ENCODE data around the gene OR7C1. TPM values are rescaled to one million over a fixed set of nuclear protein-coding genes. Genes with fewer than 3 reads are reported as not detected.
"Not testable (repeated sequence)": the region's sequence is repeated elsewhere in the genome, so short reads cannot be mapped to it uniquely, and the experiment has no call there.

OR7C1 gene
- total RNA-seq, 1 donor from 2014 or later: not detected

- no peaks in the 10 kb centered on the region for H3K4me1 Mint-ChIP-seq (ENCODE audit: unreplicated experiment)
- H3K36me3 Mint-ChIP-seq (ENCODE audit: low read depth, unreplicated experiment): no peaks in the 10 kb centered on the region
- H3K27me3 Mint-ChIP-seq (ENCODE audit: unreplicated experiment): no peaks in the 10 kb centered on the region
- no peak overlapping the region for H3K27ac Mint-ChIP-seq (ENCODE audit: unreplicated experiment)
- no peak for DNase-seq (ENCODE audit: low spot score)
- H3K9me3 Mint-ChIP-seq (ENCODE audit: unreplicated experiment): no peaks in the 10 kb centered on the region
- no peak for TF ChIP-seq CTCF (IDR thresholded peaks at IDR 0.05; ENCODE audit: unreplicated experiment)
- H3K4me3 Mint-ChIP-seq (ENCODE audit: unreplicated experiment): no peak overlapping the region
Observed at GRCh38 chr19:14804765-14805164, 30.2 kb downstream of the OR7C1 start.

- Mint-ChIP-seq H3K36me3 (ENCODE audit: low read depth, unreplicated experiment) (no peaks in the 10 kb centered on the region), H3K4me3 (ENCODE audit: unreplicated experiment) (no peak overlapping the region), H3K27ac (ENCODE audit: unreplicated experiment) (no peak overlapping the region), H3K27me3 (ENCODE audit: unreplicated experiment) (peaks cover 3% of the 10 kb centered on the region), H3K4me1 (ENCODE audit: unreplicated experiment) (no peaks in the 10 kb centered on the region), H3K9me3 (ENCODE audit: unreplicated experiment) (no peaks in the 10 kb centered on the region)
- TF ChIP-seq CTCF (IDR thresholded peaks at IDR 0.05; ENCODE audit: unreplicated experiment): no peak
- DNase-seq (ENCODE audit: low spot score): no peak
Observed at GRCh38 chr19:14798760-14799159, 36.2 kb downstream of the OR7C1 start.

- H3K27ac Mint-ChIP-seq (ENCODE audit: unreplicated experiment): no peak overlapping the region
- TF ChIP-seq CTCF (IDR thresholded peaks at IDR 0.05; ENCODE audit: unreplicated experiment): no peak
- DNase-seq (ENCODE audit: low spot score): no peak
- H3K4me3 Mint-ChIP-seq (ENCODE audit: unreplicated experiment): no peak overlapping the region
- H3K36me3 Mint-ChIP-seq (ENCODE audit: low read depth, unreplicated experiment): no peaks in the 10 kb centered on the region
- peaks cover 3% of the 10 kb centered on the region for H3K27me3 Mint-ChIP-seq (ENCODE audit: unreplicated experiment)
- no peaks in the 10 kb centered on the region for H3K4me1 Mint-ChIP-seq (ENCODE audit: unreplicated experiment)
- H3K9me3 Mint-ChIP-seq (ENCODE audit: unreplicated experiment): no peaks in the 10 kb centered on the region
Observed at GRCh38 chr19:14796021-14796420, 39.0 kb downstream of the OR7C1 start.

DNA sequence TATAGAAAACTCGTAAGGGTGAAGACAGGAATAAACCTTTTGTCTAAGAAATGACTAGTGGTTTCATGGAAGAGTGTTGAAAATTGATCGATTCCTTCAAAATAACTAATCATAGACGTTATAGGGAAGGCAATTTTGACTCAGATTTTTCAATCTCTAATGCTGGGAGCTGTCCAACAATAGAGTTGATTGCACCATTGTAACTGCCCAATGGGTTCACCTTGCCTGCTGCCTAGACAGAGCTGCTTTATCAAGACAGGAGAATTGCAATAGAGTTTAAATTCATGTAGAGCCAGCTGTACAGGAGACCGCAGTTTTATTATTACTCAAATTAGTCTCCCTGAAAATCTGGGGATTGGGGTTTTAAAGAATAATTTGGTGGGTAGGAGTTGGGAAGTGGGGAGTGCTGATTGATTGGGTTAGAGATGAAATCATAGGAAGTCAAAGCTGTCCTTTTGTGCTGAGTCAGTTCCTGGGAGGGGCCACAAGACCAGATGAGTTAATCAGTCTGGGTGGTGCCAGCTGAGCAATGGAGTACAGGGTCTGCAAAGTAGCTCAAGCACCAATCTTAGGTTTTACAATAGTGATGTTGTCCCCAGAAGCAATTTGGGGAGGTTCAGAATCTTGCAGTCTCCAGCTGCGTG is 39.8 kb downstream of the OR7C1 start:
- Mint-ChIP-seq H3K27me3 (ENCODE audit: unreplicated experiment) (peaks cover 3% of the 10 kb centered on the region), H3K27ac (ENCODE audit: unreplicated experiment) (no peak overlapping the region), H3K36me3 (ENCODE audit: low read depth, unreplicated experiment) (no peaks in the 10 kb centered on the region), H3K4me3 (ENCODE audit: unreplicated experiment) (no peak overlapping the region), H3K4me1 (ENCODE audit: unreplicated experiment) (no peaks in the 10 kb centered on the region), H3K9me3 (ENCODE audit: unreplicated experiment) (no peaks in the 10 kb centered on the region)
- no peak for DNase-seq (ENCODE audit: low spot score)
- TF ChIP-seq CTCF (IDR thresholded peaks at IDR 0.05; ENCODE audit: unreplicated experiment): no peak

- not testable (repeated sequence) for H3K9me3 Mint-ChIP-seq (ENCODE audit: unreplicated experiment); H3K27me3 Mint-ChIP-seq (ENCODE audit: unreplicated experiment)
Observed at GRCh38 chr19:14792250-14792649, 42.7 kb downstream of the OR7C1 start.

More at GRCh38 chr19:14792250-14792649, 42.7 kb downstream of the OR7C1 start:
- not testable (repeated sequence) for H3K4me3 Mint-ChIP-seq (ENCODE audit: unreplicated experiment); H3K36me3 Mint-ChIP-seq (ENCODE audit: low read depth, unreplicated experiment); H3K4me1 Mint-ChIP-seq (ENCODE audit: unreplicated experiment); H3K27ac Mint-ChIP-seq (ENCODE audit: unreplicated experiment); DNase-seq (ENCODE audit: low spot score)

Measured in endothelial cell (in vitro differentiated cells).